Colonic mucosa (tissue), 4 donors: ENCODE results near the gene DHCR24. TPM values are rescaled to one million over a fixed set of nuclear protein-coding genes. Genes with fewer than 3 reads are reported as not detected.

Experiments used
- DNase-seq: peaks from one replicate; pipeline ENCODE4 v3.0.0-alpha.2; 2020
- H3K27ac ChIP-seq: fragments of 200-600 bp; one replicate; pipeline ENCODE4 v1.8.0; 2021
- H3K27me3 ChIP-seq: fragments of 200-600 bp; one replicate; pipeline ENCODE4 v1.8.0; 2021
- H3K36me3 ChIP-seq: fragments of 200-600 bp; one replicate; pipeline ENCODE4 v1.8.0; 2021
- H3K4me1 ChIP-seq: fragments of 200-600 bp; one replicate; pipeline ENCODE4 v1.8.0; 2021; ENCODE audit warnings: mild to moderate bottlenecking
- H3K4me3 ChIP-seq: fragments of 200-600 bp; one replicate; pipeline ENCODE4 v1.8.0; 2021
- H3K9ac ChIP-seq, 2 donors: one replicate each; pipeline ENCODE4 v1.7.0; 2013; ENCODE audit warnings: control low read depth in 2 of 2, low read depth in 2 of 2, low read length in 2 of 2
- H3K9me3 ChIP-seq: fragments of 200-600 bp; one replicate; pipeline ENCODE4 v1.8.0; 2021
- CTCF ChIP-seq: fragments of 200-600 bp; IDR thresholded peaks from one replicate; pipeline ENCODE4 v1.8.0; 2022; ENCODE audit warnings: antibody characterized with exemption, mild to moderate bottlenecking
- intact Hi-C: fragments of 100-400 bp; cut with DNase I; formaldehyde crosslinking; loops from one replicate; pipeline ENCODE4 v1.14.1; 2022
- total RNA-seq, 2 donors: library from RNA; stranded (reverse); fragmentation: NEBNext Ultra II Directional in 1 of 2; extraction: Animal tissue kit (Norgen Biotek cat#: 25700) in 1 of 2; gene quantifications; one replicate each; pipeline ENCODE4 v1.2.1, GENCODE V29; 2021
- donor health status: healthy.
- donor health status: DM: no; HTN: no; CAD: no.
- donor health status: DM: no; HTN: no; CAD: no.

Gene DHCR24
- total RNA-seq, 2 donors from 2014 or later: 254 to 310 TPM

- Histone ChIP-seq H3K9ac (no peak overlapping the region), H3K36me3 (no peaks in the 10 kb centered on the region), H3K9me3 (no peaks in the 10 kb centered on the region), H3K4me3 (no peak overlapping the region), H3K4me1 (no peaks in the 10 kb centered on the region), H3K27ac (no peak overlapping the region), H3K27me3 (no peaks in the 10 kb centered on the region)
- DNase-seq: no peak
- TF ChIP-seq CTCF: no peak
- intact Hi-C loops: no loop called here
These were observed 60.7 kb downstream of the DHCR24 start for GRCh38 chr1:54826226-54826816.

GRCh38 chr1:54825696-54826095 lies 61.3 kb downstream of the DHCR24 start:
- H3K27ac ChIP-seq: no peak overlapping the region
- no peaks in the 10 kb centered on the region for H3K36me3 ChIP-seq
- no peaks in the 10 kb centered on the region for H3K27me3 ChIP-seq
- no peaks in the 10 kb centered on the region for H3K4me1 ChIP-seq
- no peak for DNase-seq
- TF ChIP-seq CTCF: no peak
- no peaks in the 10 kb centered on the region for H3K9me3 ChIP-seq
- H3K4me3 ChIP-seq: no peak overlapping the region
- intact Hi-C loops: no loop called here
- H3K9ac ChIP-seq: no peak overlapping the region

- no peak overlapping the region for H3K4me3 ChIP-seq
- intact Hi-C loops: no loop called here
- H3K9ac ChIP-seq: no peak overlapping the region
- no peaks in the 10 kb centered on the region for H3K9me3 ChIP-seq
- no peak for TF ChIP-seq CTCF
- H3K27me3 ChIP-seq: no peaks in the 10 kb centered on the region
- no peak for DNase-seq
- no peaks in the 10 kb centered on the region for H3K4me1 ChIP-seq
- no peak overlapping the region for H3K27ac ChIP-seq
- H3K36me3 ChIP-seq: no peaks in the 10 kb centered on the region
These were observed 63.3 kb downstream of the DHCR24 start for GRCh38 chr1:54823670-54824069.

GRCh38 chr1:54819733-54820132 lies 67.3 kb downstream of the DHCR24 start:
- no peak for TF ChIP-seq CTCF
- no peak overlapping the region for H3K4me3 ChIP-seq
- no peaks in the 10 kb centered on the region for H3K4me1 ChIP-seq
- H3K36me3 ChIP-seq: no peaks in the 10 kb centered on the region
- no peak for DNase-seq
- no peaks in the 10 kb centered on the region for H3K9me3 ChIP-seq
- no peak overlapping the region for H3K27ac ChIP-seq
- no peaks in the 10 kb centered on the region for H3K27me3 ChIP-seq
- intact Hi-C loops: no loop called here
- H3K9ac ChIP-seq: no peak overlapping the region

GRCh38 chr1:54819195-54819536 lies 67.8 kb downstream of the DHCR24 start:
- no peak overlapping the region for H3K27ac ChIP-seq
- H3K27me3 ChIP-seq: no peaks in the 10 kb centered on the region
- H3K9me3 ChIP-seq: no peaks in the 10 kb centered on the region
- H3K36me3 ChIP-seq: no peaks in the 10 kb centered on the region
- H3K4me1 ChIP-seq: no peaks in the 10 kb centered on the region
- DNase-seq: no peak
- intact Hi-C loops: no loop called here
- H3K4me3 ChIP-seq: no peak overlapping the region
- TF ChIP-seq CTCF: no peak
- no peak overlapping the region for H3K9ac ChIP-seq
